ENCODE data around the gene POC1A. TPM values are rescaled to one million over a fixed set of nuclear protein-coding genes. Genes with fewer than 3 reads are reported as not detected.

The POC1A gene
- total RNA-seq, 2 experiments from 2014 or later = 0.22 to 0.39 TPM

GRCh38 chr3:52150357-52150756 is 3.9 kb downstream of the POC1A start:
- POLR2A ChIA-PET = no interaction called here
- Mint-ChIP-seq H3K36me3 (ENCODE audit: low read depth) (no peaks in the 10 kb centered on the region), H3K9me3 (no peaks in the 10 kb centered on the region), H3K4me1 (ENCODE audit: low read depth) (peaks cover 8% of the 10 kb centered on the region), H3K27ac (no peak overlapping the region), H3K4me3 (no peak overlapping the region), H3K27me3 (no peaks in the 10 kb centered on the region)
- DNase-seq = no peak
- no peaks in the 10 kb centered on the region for H3K27me3 ChIP-seq (ENCODE audit: control insufficient read depth in 1 of 2, insufficient read depth in 2 of 2, low read length in 2 of 2)
- H3K4me1 ChIP-seq (ENCODE audit: insufficient read depth, low read length) = peaks cover 15% of the 10 kb centered on the region
- ATAC-seq (ENCODE audit: poor library complexity) = no peak
- H3K36me3 ChIP-seq (ENCODE audit: insufficient read depth, low read length) = no peaks in the 10 kb centered on the region
- intact Hi-C loops (cut with DNase I, micrococcal nuclease) = loop anchor here in 1 of 2 experiments (5.0 to 10.0 kb wide), 3 partner anchors 307 to 1783 kb away; partner anchors contain the start of genes NISCH and RBM15B
- H3K9me3 ChIP-seq (ENCODE audit: control insufficient read depth in 1 of 2, insufficient read depth in 1 of 2, low read length in 2 of 2) = no peaks in the 10 kb centered on the region
- H3K4me3 ChIP-seq (ENCODE audit: low read length) = no peak overlapping the region
- CTCF ChIA-PET = no interaction called here
- no peak for TF ChIP-seq CTCF (IDR thresholded peaks at IDR 0.05)
- no peak overlapping the region for H3K27ac ChIP-seq (ENCODE audit: low read depth in 1 of 2, low read length in 2 of 2)

- Histone ChIP-seq H3K4me3 (ENCODE audit: low read length) (no peak overlapping the region), H3K36me3 (ENCODE audit: insufficient read depth, low read length) (no peaks in the 10 kb centered on the region), H3K4me1 (ENCODE audit: insufficient read depth, low read length) (peaks cover 9% of the 10 kb centered on the region), H3K9me3 (ENCODE audit: control insufficient read depth in 1 of 2, insufficient read depth in 1 of 2, low read length in 2 of 2) (no peaks in the 10 kb centered on the region), H3K27ac (ENCODE audit: low read depth in 1 of 2, low read length in 2 of 2) (no peak overlapping the region), H3K27me3 (ENCODE audit: control insufficient read depth in 1 of 2, insufficient read depth in 2 of 2, low read length in 2 of 2) (no peaks in the 10 kb centered on the region)
- POLR2A ChIA-PET = no interaction called here
- Mint-ChIP-seq H3K27me3 (no peaks in the 10 kb centered on the region), H3K4me3 (no peak overlapping the region), H3K27ac (no peak overlapping the region), H3K4me1 (ENCODE audit: low read depth) (peaks cover 5% of the 10 kb centered on the region), H3K36me3 (ENCODE audit: low read depth) (no peaks in the 10 kb centered on the region), H3K9me3 (no peaks in the 10 kb centered on the region)
- ATAC-seq (ENCODE audit: poor library complexity) (no peak), DNase-seq (no peak)
- no peak for TF ChIP-seq CTCF (IDR thresholded peaks at IDR 0.05)
- CTCF ChIA-PET = no interaction called here
- intact Hi-C loops (cut with DNase I, micrococcal nuclease) = loop anchor here in 1 of 2 experiments (5.0 to 10.0 kb wide), 4 partner anchors 308 to 1782 kb away; partner anchors contain the start of genes DCAF1, NISCH and RBM15B
Observed at GRCh38 chr3:52149726-52150125, 4.5 kb downstream of the POC1A start.

GRCh38 chr3:52149021-52149420 is 5.2 kb downstream of the POC1A start:
- Mint-ChIP-seq H3K27me3 (no peaks in the 10 kb centered on the region), H3K9me3 (no peaks in the 10 kb centered on the region), H3K4me3 (no peak overlapping the region), H3K27ac (no peak overlapping the region), H3K36me3 (ENCODE audit: low read depth) (no peaks in the 10 kb centered on the region), H3K4me1 (ENCODE audit: low read depth) (peaks cover 6% of the 10 kb centered on the region)
- Histone ChIP-seq H3K27ac (ENCODE audit: low read depth in 1 of 2, low read length in 2 of 2) (no peak overlapping the region), H3K4me1 (ENCODE audit: insufficient read depth, low read length) (peaks cover 14% of the 10 kb centered on the region), H3K9me3 (ENCODE audit: control insufficient read depth in 1 of 2, insufficient read depth in 1 of 2, low read length in 2 of 2) (no peaks in the 10 kb centered on the region), H3K27me3 (ENCODE audit: control insufficient read depth in 1 of 2, insufficient read depth in 2 of 2, low read length in 2 of 2) (no peaks in the 10 kb centered on the region), H3K36me3 (ENCODE audit: insufficient read depth, low read length) (no peaks in the 10 kb centered on the region), H3K4me3 (ENCODE audit: low read length) (no peak overlapping the region)
- POLR2A ChIA-PET = no interaction called here
- no peak for DNase-seq
- intact Hi-C loops (cut with DNase I, micrococcal nuclease) = loop anchor here in 1 of 2 experiments (10.0 kb wide), 1 partner anchor 644 kb away; the partner anchor contains the start of gene DCAF1
- TF ChIP-seq CTCF (IDR thresholded peaks at IDR 0.05) = no peak
- no peak for ATAC-seq (ENCODE audit: poor library complexity)
- CTCF ChIA-PET = no interaction called here

Measured in CD4-positive, alpha-beta T cell (primary cell).